HepG2 (cell line): ENCODE measurements around the gene IFT122.

ENCODE experiments used
- CTCF ChIP-seq: sonication (generic); formaldehyde crosslinking; IDR thresholded peaks from 2 replicates; pipeline ENCODE4 v1.5.0; 2020; ENCODE audit warnings: mild to moderate bottlenecking, missing genetic modification reagents, moderate library complexity
- EED ChIP-seq: sonication (generic); formaldehyde crosslinking; IDR thresholded peaks from 2 replicates; pipeline ENCODE4 v1.5.0; 2020; ENCODE audit warnings: mild to moderate bottlenecking, missing genetic modification reagents
- FIP1L1 ChIP-seq: fragments of 200-400 bp; formaldehyde crosslinking; IDR thresholded peaks from 2 replicates; pipeline ENCODE4 v1.6.1; 2018; ENCODE audit warnings: low read depth, mild to moderate bottlenecking, low read length, moderate library complexity, borderline replicate concordance; ENCODE audit not compliant: insufficient read depth
- NR1H2 ChIP-seq: sonication (generic); formaldehyde crosslinking; IDR thresholded peaks from 2 replicates; pipeline ENCODE4 v1.8.1; 2022; ENCODE audit warnings: low read depth, missing genetic modification reagents, borderline replicate concordance
- POLR2AphosphoS5 ChIP-seq: IDR thresholded peaks from 2 replicates; pipeline ENCODE4 v1.6.1; 2012; ENCODE audit warnings: low read depth, low read length
- ZMAT5 ChIP-seq: sonication (generic); formaldehyde crosslinking; IDR thresholded peaks from 2 replicates; pipeline ENCODE4 v1.5.0; 2020; ENCODE audit warnings: mild to moderate bottlenecking, low read depth, missing genetic modification reagents, borderline replicate concordance

GRCh38 chr3:129460572-129460971, 20.5 kb downstream of the IFT122 start:
- TF ChIP-seq CTCF: no peak
- no peak for TF ChIP-seq POLR2AphosphoS5
- TF ChIP-seq FIP1L1: no peak
- TF ChIP-seq EED (CRISPR knock-in tag): no peak
- no peak for TF ChIP-seq NR1H2 (CRISPR knock-in tag)
- no peak for TF ChIP-seq ZMAT5
